GM08714 (cell line): ENCODE data around the gene HCAR3.
A peak's percentile ranks its signal among the peaks of the same experiment; 100 is the strongest.
"Not testable (repeated sequence)": the region's sequence is repeated elsewhere in the genome, so short reads cannot be mapped to it uniquely, and the experiment has no call there.

Experiments used
- H3K4me3 ChIP-seq: fragments of 200-500 bp; sonication (Bioruptor generic); 2 replicates; pipeline ENCODE4 v1.5.1; 2014; ENCODE audit warnings: mild to moderate bottlenecking, low read length, inconsistent platforms
- ZNF274 ChIP-seq: IDR thresholded peaks from 2 replicates; pipeline ENCODE4 v1.6.1; 2012; ENCODE audit warnings: mild to moderate bottlenecking, low read depth, low read length

The HCAR3 gene

GRCh38 chr12:122730215-122731014 is 13.8 kb upstream of the HCAR3 start, which contains the start of gene HCAR1:
Gene HCAR1, minus strand, starts transcription at chr12:122730844. Its CDS starts 505 bp downstream, at chr12:122730339.
- peak within 1 kb of the TSS; percentile 29; the same call in 1 of the 2 replicates for H3K4me3 ChIP-seq
- TF ChIP-seq ZNF274: no peak

- no peak for TF ChIP-seq ZNF274
- H3K4me3 ChIP-seq: peak overlapping the region; percentile 29; the same call in 1 of the 2 replicates
These were observed 13.1 kb upstream of the HCAR3 start for GRCh38 chr12:122729583-122730214.

GRCh38 chr12:122726080-122726558 is 9.5 kb upstream of the HCAR3 start:
- TF ChIP-seq ZNF274: no peak
- no peak overlapping the region for H3K4me3 ChIP-seq

GRCh38 chr12:122725452-122726079 is 9.0 kb upstream of the HCAR3 start:
- no peak overlapping the region; the same call in 1 of the 2 replicates for H3K4me3 ChIP-seq
- no peak for TF ChIP-seq ZNF274

GRCh38 chr12:122724641-122725243 is 8.1 kb upstream of the HCAR3 start:
- no peak for TF ChIP-seq ZNF274
- peak overlapping the region; percentile 0; the same call in 1 of the 2 replicates for H3K4me3 ChIP-seq

- H3K4me3 ChIP-seq: no peak overlapping the region
- TF ChIP-seq ZNF274: no peak
These were observed 5.8 kb upstream of the HCAR3 start for GRCh38 chr12:122722387-122722786.

- no peak for TF ChIP-seq ZNF274
- no peak overlapping the region for H3K4me3 ChIP-seq
These were observed 4.5 kb upstream of the HCAR3 start for GRCh38 chr12:122721057-122721545.

- H3K4me3 ChIP-seq: not testable (repeated sequence)
These were observed 1.4 kb downstream of the HCAR3 start for GRCh38 chr12:122715211-122715610.

- not testable (repeated sequence) for H3K4me3 ChIP-seq
These were observed 3.0 kb downstream of the HCAR3 start for GRCh38 chr12:122713491-122714188.

- H3K4me3 ChIP-seq: not testable (repeated sequence)
These were observed 5.3 kb downstream of the HCAR3 start for GRCh38 chr12:122711266-122711665.

GRCh38 chr12:122710341-122710740 is 6.3 kb downstream of the HCAR3 start:
- not testable (repeated sequence) for H3K4me3 ChIP-seq

- not testable (repeated sequence) for H3K4me3 ChIP-seq
These were observed 7.3 kb downstream of the HCAR3 start for GRCh38 chr12:122709287-122709686.

GRCh38 chr12:122703841-122704240 is 12.8 kb downstream of the HCAR3 start:
- H3K4me3 ChIP-seq: not testable (repeated sequence)

GRCh38 chr12:122702890-122703611 is 13.6 kb downstream of the HCAR3 start, which contains the start of gene HCAR2:
Gene HCAR2, minus strand, starts transcription at chr12:122703357. Its CDS starts 74 bp downstream, at chr12:122703283.
- not testable (repeated sequence) for H3K4me3 ChIP-seq

- H3K4me3 ChIP-seq: not testable (repeated sequence)
These were observed 15.1 kb downstream of the HCAR3 start for GRCh38 chr12:122701481-122701880.

GRCh38 chr12:122700038-122700710 is 16.4 kb downstream of the HCAR3 start:
- H3K4me3 ChIP-seq: not testable (repeated sequence)

GRCh38 chr12:122696922-122697321 is 19.7 kb downstream of the HCAR3 start:
- not testable (repeated sequence) for H3K4me3 ChIP-seq
